Neural progenitor cell (in vitro differentiated cells): ENCODE results near the gene FUT4. TPM values are rescaled to one million over a fixed set of nuclear protein-coding genes. Genes with fewer than 3 reads are reported as not detected.

ENCODE experiments used
- DNase-seq: peaks from one replicate; pipeline ENCODE4 v3.0.0-alpha.2; 2016; ENCODE audit warnings: low spot score
- H2AFZ ChIP-seq: fragments of 200-600 bp; sonication (generic); replicated peaks from 2 replicates; pipeline ENCODE4 v1.6.1; 2016; ENCODE audit warnings: antibody characterized with exemption
- H3F3A ChIP-seq: fragments of 200-600 bp; sonication (generic); 2 replicates; pipeline ENCODE4 v1.6.1; 2016; ENCODE audit warnings: antibody characterized with exemption, low read depth
- H3K27ac ChIP-seq: fragments of 200-600 bp; sonication (generic); 2 replicates; pipeline ENCODE4 v1.5.1; 2016; ENCODE audit warnings: mild to moderate bottlenecking
- H3K27me3 ChIP-seq: fragments of 200-600 bp; sonication (generic); 2 replicates; pipeline ENCODE4 v1.6.1; 2016; ENCODE audit warnings: mild to moderate bottlenecking, moderate library complexity
- H3K36me3 ChIP-seq: fragments of 200-600 bp; sonication (generic); 2 replicates; pipeline ENCODE4 v1.5.1; 2016
- H3K4me1 ChIP-seq: fragments of 200-600 bp; sonication (generic); 2 replicates; pipeline ENCODE4 v1.6.1; 2016; ENCODE audit warnings: mixed run types
- H3K4me2 ChIP-seq: fragments of 200-600 bp; sonication (generic); 2 replicates; pipeline ENCODE4 v1.6.1; 2016
- H3K4me3 ChIP-seq: fragments of 200-600 bp; sonication (generic); 2 replicates; pipeline ENCODE4 v1.5.1; 2016
- H3K79me2 ChIP-seq: fragments of 200-600 bp; sonication (generic); 2 replicates; pipeline ENCODE4 v1.6.1; 2016; ENCODE audit warnings: low read depth
- H3K9ac ChIP-seq: fragments of 200-600 bp; sonication (generic); 2 replicates; pipeline ENCODE4 v1.6.1; 2016
- H3K9me3 ChIP-seq: fragments of 200-600 bp; sonication (generic); 2 replicates; pipeline ENCODE4 v1.5.1; 2016; ENCODE audit warnings: low read depth
- H4K20me1 ChIP-seq: fragments of 200-600 bp; sonication (generic); 2 replicates; pipeline ENCODE4 v1.6.1; 2016; ENCODE audit warnings: low read depth
- H3K27ac Mint-ChIP-seq: 3 replicates; pipeline ENCODE4 v1.8.0; 2021; ENCODE audit warnings: mixed read lengths
- H3K27me3 Mint-ChIP-seq: 2 replicates; pipeline ENCODE4 v1.8.0; 2022; ENCODE audit warnings: low read depth, mild to moderate bottlenecking, inconsistent platforms, moderate library complexity, mixed read lengths; ENCODE audit not compliant: insufficient read depth
- H3K36me3 Mint-ChIP-seq: 3 replicates; pipeline ENCODE4 v1.8.0; 2021; ENCODE audit warnings: mixed read lengths
- H3K4me1 Mint-ChIP-seq: 3 replicates; pipeline ENCODE4 v1.8.0; 2021; ENCODE audit warnings: mixed read lengths
- H3K4me3 Mint-ChIP-seq: 3 replicates; pipeline ENCODE4 v1.8.0; 2021; ENCODE audit warnings: mild to moderate bottlenecking, moderate library complexity, mixed read lengths
- H3K9me3 Mint-ChIP-seq: 3 replicates; pipeline ENCODE4 v1.8.0; 2020; ENCODE audit warnings: mixed read lengths
- EZH2 ChIP-seq: fragments of 200-600 bp; sonication (generic); IDR thresholded peaks from 2 replicates; pipeline ENCODE4 v1.6.1; 2017; ENCODE audit warnings: antibody characterized with exemption, mild to moderate bottlenecking, moderate library complexity
- EZH2phosphoT487 ChIP-seq: fragments of 200-600 bp; sonication (generic); IDR thresholded peaks from 2 replicates; pipeline ENCODE4 v1.6.1; 2017; ENCODE audit warnings: antibody characterized with exemption
- total RNA-seq: library from RNA; depleted of rRNA; stranded (reverse); fragments of >200 nt; gene quantifications from 2 replicates; pipeline ENCODE4 v1.2.3, GENCODE V29; 2015; ENCODE audit warnings: low replicate concordance
- TF ChIP-seq, protein P1 (sequence below): fragments of 200-600 bp; sonication (generic); IDR thresholded peaks from 2 replicates; pipeline ENCODE4 v1.5.1; 2017; ENCODE audit warnings: antibody characterized with exemption, mild to moderate bottlenecking

FUT4 gene
- total RNA-seq, 1 donor from 2014 or later, result 2.7 TPM

DNA sequence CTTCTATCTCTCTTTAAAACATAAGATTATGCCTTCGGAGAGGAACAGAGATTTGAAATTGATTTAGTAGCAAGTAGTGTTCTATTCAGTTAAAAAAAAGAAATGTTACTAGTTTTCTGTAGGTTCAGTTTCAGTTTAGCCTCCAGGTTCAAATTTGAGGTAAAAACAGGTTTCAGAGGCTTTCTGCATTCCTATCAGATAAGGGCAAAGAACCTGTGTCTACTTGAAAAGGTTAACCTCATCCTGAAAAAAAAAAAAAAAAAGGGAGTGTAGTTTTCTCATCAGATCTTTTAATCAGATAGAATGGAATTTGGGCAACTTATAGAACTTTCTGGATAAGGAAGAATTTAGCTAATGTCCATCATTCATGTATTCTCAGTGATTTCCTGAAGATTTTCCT is 19.4 kb upstream of the FUT4 start:
- no peak overlapping the region for H3K9ac ChIP-seq
- Mint-ChIP-seq H3K4me1 (peaks cover 7% of the 10 kb centered on the region), H3K27ac (no peak overlapping the region), H3K27me3 (no peaks in the 10 kb centered on the region), H3K9me3 (no peaks in the 10 kb centered on the region), H3K4me3 (no peak overlapping the region), H3K36me3 (no peaks in the 10 kb centered on the region)
- no peak overlapping the region for H3K4me3 ChIP-seq
- DNase-seq, result no peak
- H3K9me3 ChIP-seq, result no peaks in the 10 kb centered on the region
- H3K27me3 ChIP-seq, result peaks cover 13% of the 10 kb centered on the region
- H3K79me2 ChIP-seq, result no peaks in the 10 kb centered on the region
- TF ChIP-seq EZH2phosphoT487 (no peak), EZH2 (no peak)
- TF ChIP-seq, protein P1, sequence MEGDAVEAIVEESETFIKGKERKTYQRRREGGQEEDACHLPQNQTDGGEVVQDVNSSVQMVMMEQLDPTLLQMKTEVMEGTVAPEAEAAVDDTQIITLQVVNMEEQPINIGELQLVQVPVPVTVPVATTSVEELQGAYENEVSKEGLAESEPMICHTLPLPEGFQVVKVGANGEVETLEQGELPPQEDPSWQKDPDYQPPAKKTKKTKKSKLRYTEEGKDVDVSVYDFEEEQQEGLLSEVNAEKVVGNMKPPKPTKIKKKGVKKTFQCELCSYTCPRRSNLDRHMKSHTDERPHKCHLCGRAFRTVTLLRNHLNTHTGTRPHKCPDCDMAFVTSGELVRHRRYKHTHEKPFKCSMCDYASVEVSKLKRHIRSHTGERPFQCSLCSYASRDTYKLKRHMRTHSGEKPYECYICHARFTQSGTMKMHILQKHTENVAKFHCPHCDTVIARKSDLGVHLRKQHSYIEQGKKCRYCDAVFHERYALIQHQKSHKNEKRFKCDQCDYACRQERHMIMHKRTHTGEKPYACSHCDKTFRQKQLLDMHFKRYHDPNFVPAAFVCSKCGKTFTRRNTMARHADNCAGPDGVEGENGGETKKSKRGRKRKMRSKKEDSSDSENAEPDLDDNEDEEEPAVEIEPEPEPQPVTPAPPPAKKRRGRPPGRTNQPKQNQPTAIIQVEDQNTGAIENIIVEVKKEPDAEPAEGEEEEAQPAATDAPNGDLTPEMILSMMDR, result no peak
- no peak overlapping the region for H3K4me2 ChIP-seq
- H3K36me3 ChIP-seq, result no peaks in the 10 kb centered on the region
- no peak overlapping the region for H3K27ac ChIP-seq
- no peaks in the 10 kb centered on the region for H4K20me1 ChIP-seq
- H3F3A ChIP-seq, result no peaks in the 10 kb centered on the region
- peaks cover 6% of the 10 kb centered on the region for H3K4me1 ChIP-seq
- H2AFZ ChIP-seq, result no peak overlapping the region

DNA sequence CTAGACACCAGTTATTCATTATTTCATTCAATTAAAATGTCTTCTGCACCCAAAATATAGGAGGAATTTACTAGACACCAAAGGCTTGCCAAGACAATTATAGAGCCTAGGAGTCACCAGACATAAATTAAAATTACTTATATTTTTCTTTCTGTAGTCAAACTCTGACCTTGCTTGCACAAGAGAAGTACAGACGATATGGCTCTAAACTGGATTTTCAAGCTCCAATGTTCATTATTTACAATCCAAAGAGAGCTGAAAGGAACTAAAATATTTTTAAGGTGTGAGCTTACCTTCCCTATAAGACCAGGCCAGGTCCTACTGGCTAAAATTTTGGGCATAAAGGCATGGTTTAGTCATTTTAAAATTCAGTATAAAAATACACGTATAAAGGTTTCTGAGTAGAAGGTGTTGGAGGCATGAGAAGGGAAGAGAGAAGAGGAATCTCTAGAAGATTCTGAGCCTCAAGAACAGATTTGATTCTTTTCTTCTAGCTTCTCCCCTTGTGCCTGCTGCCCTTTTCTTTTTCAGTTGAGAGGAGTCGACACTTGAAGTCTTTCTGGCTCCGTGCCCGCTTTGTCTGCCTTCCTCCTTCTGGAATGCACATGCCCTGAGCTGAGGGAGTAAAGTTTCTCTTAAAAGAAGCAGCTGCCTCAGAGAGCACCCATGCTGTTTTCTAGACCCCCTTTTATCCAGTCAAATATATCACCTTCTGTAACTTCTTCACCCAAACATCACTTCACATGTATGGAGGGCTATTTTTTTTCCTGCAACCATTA is 18.0 kb upstream of the FUT4 start:
- H3K9ac ChIP-seq, result no peak overlapping the region
- no peak overlapping the region for H3K4me3 Mint-ChIP-seq
- H3K27me3 Mint-ChIP-seq, result no peaks in the 10 kb centered on the region
- H3K4me2 ChIP-seq, result peak overlapping the region; percentile 5
- H3K9me3 ChIP-seq, result no peaks in the 10 kb centered on the region
- H3K27me3 ChIP-seq, result peaks cover 13% of the 10 kb centered on the region
- H3F3A ChIP-seq, result no peaks in the 10 kb centered on the region
- peaks cover 6% of the 10 kb centered on the region for H3K4me1 ChIP-seq
- no peak overlapping the region for H3K4me3 ChIP-seq
- no peak overlapping the region for H3K27ac ChIP-seq
- DNase-seq, result peak; percentile 57
- H3K4me1 Mint-ChIP-seq, result peaks cover 7% of the 10 kb centered on the region
- H3K27ac Mint-ChIP-seq, result no peak overlapping the region
- no peaks in the 10 kb centered on the region for H3K36me3 Mint-ChIP-seq
- no peaks in the 10 kb centered on the region for H4K20me1 ChIP-seq
- TF ChIP-seq EZH2phosphoT487 (no peak), EZH2 (no peak)
- TF ChIP-seq, protein P1, result no peak
- H2AFZ ChIP-seq, result no peak overlapping the region
- no peaks in the 10 kb centered on the region for H3K79me2 ChIP-seq
- no peaks in the 10 kb centered on the region for H3K36me3 ChIP-seq
- H3K9me3 Mint-ChIP-seq, result no peaks in the 10 kb centered on the region

DNA sequence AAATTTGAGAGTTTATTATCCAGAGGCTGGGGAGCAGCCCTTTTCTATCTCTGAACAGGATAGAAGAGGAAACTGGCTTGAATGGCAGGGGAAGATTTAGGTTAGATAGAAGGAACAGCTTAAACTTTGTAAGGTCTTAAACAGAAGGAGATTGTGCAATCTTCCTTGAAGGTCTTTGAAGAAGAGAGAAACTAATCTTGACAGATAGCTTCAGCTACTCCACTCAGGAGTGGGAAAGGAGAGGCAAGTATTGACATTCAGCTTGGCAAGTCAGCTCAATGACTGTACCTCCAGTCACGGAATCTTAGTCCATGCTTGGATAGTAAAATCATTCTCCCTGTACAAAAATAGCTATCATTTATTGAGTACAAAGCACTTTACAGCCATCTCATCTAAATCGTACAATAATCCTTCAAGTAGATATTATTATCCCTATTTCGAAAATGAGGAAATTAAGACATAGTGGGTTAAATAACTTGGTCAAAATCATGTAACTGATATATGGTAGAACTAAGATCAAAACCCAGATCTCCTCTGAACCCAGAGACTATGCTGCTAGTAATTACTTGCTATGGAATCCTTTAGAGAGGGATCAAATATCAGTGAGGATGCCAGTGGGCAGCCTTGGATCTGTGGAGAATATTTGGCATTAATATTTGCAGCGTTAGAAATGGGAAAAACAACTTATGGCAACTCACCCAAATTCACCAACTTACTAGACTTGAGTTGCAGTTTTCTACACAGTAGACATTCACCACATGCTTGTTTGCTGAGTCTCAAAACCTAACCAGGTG is 16.9 kb upstream of the FUT4 start:
- Histone ChIP-seq H3K4me3 (no peak overlapping the region), H3K4me2 (no peak overlapping the region), H4K20me1 (no peaks in the 10 kb centered on the region), H3F3A (no peaks in the 10 kb centered on the region), H3K27ac (no peak overlapping the region), H2AFZ (no peak overlapping the region), H3K4me1 (peaks cover 6% of the 10 kb centered on the region), H3K27me3 (peaks cover 13% of the 10 kb centered on the region), H3K36me3 (no peaks in the 10 kb centered on the region), H3K9ac (no peak overlapping the region), H3K9me3 (no peaks in the 10 kb centered on the region), H3K79me2 (no peaks in the 10 kb centered on the region)
- H3K27ac Mint-ChIP-seq, result no peak overlapping the region
- DNase-seq, result no peak
- H3K36me3 Mint-ChIP-seq, result no peaks in the 10 kb centered on the region
- H3K4me3 Mint-ChIP-seq, result no peak overlapping the region
- H3K27me3 Mint-ChIP-seq, result no peaks in the 10 kb centered on the region
- TF ChIP-seq, protein P1, result no peak
- TF ChIP-seq EZH2 (no peak), EZH2phosphoT487 (no peak)
- H3K9me3 Mint-ChIP-seq, result no peaks in the 10 kb centered on the region
- H3K4me1 Mint-ChIP-seq, result peaks cover 7% of the 10 kb centered on the region
